Gastrocnemius medialis (tissue), 4 donors: ENCODE results near the gene SUCLG2.

Experiments used
- CTCF ChIP-seq, 5 experiments: fragments of 450-650 bp in 3 of 5; fragments of 200-600 bp in 2 of 5; sonication (generic) in 2 of 5; IDR thresholded peaks in 4 of 5; conservative IDR thresholded peaks in 1 of 5; 1 replicate in 4 of 5; 2 replicates in 1 of 5; pipeline ENCODE4 v1.5.1; 2016 to 2019; ENCODE audit warnings: antibody characterized with exemption in 5 of 5, mild to moderate bottlenecking in 3 of 5, moderate library complexity in 3 of 5
- POLR2A ChIP-seq, 2 donors: fragments of 450-650 bp; IDR thresholded peaks; one replicate each; pipeline ENCODE4 v1.6.1; 2017; ENCODE audit warnings: antibody characterized with exemption in 2 of 2, mild to moderate bottlenecking in 2 of 2, moderate library complexity in 2 of 2

- no peak for TF ChIP-seq CTCF (IDR thresholded peaks at IDR 0.05 in 4 of 5, conservative IDR thresholded peaks at IDR 0.05 in 1 of 5)
- no peak for TF ChIP-seq POLR2A (IDR thresholded peaks at IDR 0.05)
These were observed 234.6 kb downstream of the SUCLG2 start for GRCh38 chr3:67419779-67420178.
